CD4-positive, alpha-beta T cell (primary cell): Measurements from ENCODE around the gene DCST2. TPM values are rescaled to one million over a fixed set of nuclear protein-coding genes. Genes with fewer than 3 reads are reported as not detected.
A peak's percentile ranks its signal among the peaks of the same experiment; 100 is the strongest.

Source experiments
- ATAC-seq: fragments of 200-7000 bp; cut with Tn5 transposase; one replicate; pipeline ENCODE4 v1.10.0; 2022; ENCODE audit warnings: mild to moderate bottlenecking; ENCODE audit not compliant: poor library complexity
- CTCF ChIA-PET: fragments of 350-600 bp; sonication (Branson Sonifier 250); formaldehyde crosslinking; loops from one replicate; lab custom pipeline; 2021; ENCODE audit warnings: antibody characterized with exemption, inconsistent platforms; lab: Charles Lee
- POLR2A ChIA-PET: fragments of 350-600 bp; sonication (Branson Sonifier 250); formaldehyde crosslinking; loops from one replicate; lab custom pipeline; 2021; ENCODE audit warnings: antibody characterized with exemption, inconsistent platforms; lab: Charles Lee
- DNase-seq, 14 experiments: peaks; one replicate each; pipeline ENCODE4 v3.0.0-alpha.2; 2013 to 2020; ENCODE audit warnings: mixed read lengths in 2 of 14
- H3K27ac ChIP-seq, 2 donors: one replicate each; pipeline versions ENCODE4 v1.5.1 to v1.7.0; 2013; ENCODE audit warnings: low read length in 2 of 2, low read depth in 1 of 2, mild to moderate bottlenecking in 1 of 2
- H3K27me3 ChIP-seq, 2 experiments: 1 replicate in 1 of 2; 2 replicates in 1 of 2; pipeline versions ENCODE4 v1.6.1 to v1.7.0; 2013; ENCODE audit warnings: low read length in 2 of 2, control low read depth in 1 of 2, mild to moderate bottlenecking in 1 of 2, moderate library complexity in 1 of 2; ENCODE audit not compliant: insufficient read depth in 2 of 2, control insufficient read depth in 1 of 2
- H3K36me3 ChIP-seq: one replicate; pipeline ENCODE4 v1.6.1; 2013; ENCODE audit warnings: low read length, control low read depth; ENCODE audit not compliant: insufficient read depth
- H3K4me1 ChIP-seq: one replicate; pipeline ENCODE4 v1.6.1; 2013; ENCODE audit warnings: low read length, control low read depth; ENCODE audit not compliant: insufficient read depth
- H3K4me3 ChIP-seq: one replicate; pipeline ENCODE4 v1.5.1; 2013; ENCODE audit warnings: mild to moderate bottlenecking, low read length, moderate library complexity
- H3K9me3 ChIP-seq, 2 experiments: 1 replicate in 1 of 2; 2 replicates in 1 of 2; pipeline versions ENCODE4 v1.6.1 to v1.7.0; 2013; ENCODE audit warnings: low read length in 2 of 2, mild to moderate bottlenecking in 2 of 2, control low read depth in 1 of 2, moderate library complexity in 1 of 2; ENCODE audit not compliant: control insufficient read depth in 1 of 2, insufficient read depth in 1 of 2
- H3K27ac Mint-ChIP-seq: one replicate; pipeline ENCODE4 v1.8.0; 2020; ENCODE audit warnings: mixed read lengths
- H3K27me3 Mint-ChIP-seq: one replicate; pipeline ENCODE4 v1.8.0; 2021; ENCODE audit warnings: mixed read lengths
- H3K36me3 Mint-ChIP-seq: one replicate; pipeline ENCODE4 v1.8.0; 2021; ENCODE audit warnings: low read depth, mixed read lengths
- H3K4me1 Mint-ChIP-seq: one replicate; pipeline ENCODE4 v1.8.0; 2021; ENCODE audit warnings: low read depth, mixed read lengths
- H3K4me3 Mint-ChIP-seq: one replicate; pipeline ENCODE4 v1.8.0; 2020; ENCODE audit warnings: mild to moderate bottlenecking, mixed read lengths
- H3K9me3 Mint-ChIP-seq: one replicate; pipeline ENCODE4 v1.8.0; 2020; ENCODE audit warnings: mixed read lengths
- CTCF ChIP-seq: fragments of 200-600 bp; IDR thresholded peaks from one replicate; pipeline ENCODE4 v1.8.0; 2022; ENCODE audit warnings: antibody characterized with exemption, mild to moderate bottlenecking
- intact Hi-C, 2 experiments: fragments of 100-400 bp; cut with DNase I in 1 of 2; cut with micrococcal nuclease in 1 of 2; formaldehyde crosslinking; loops; one replicate each; pipeline versions ENCODE4 v1.15.1 to v1.9.0; 2023 to 2025; cut with DNase I, micrococcal nuclease
- total RNA-seq, 174 experiments: library from RNA in 2 of 174; stranded (reverse) in 2 of 174; gene quantifications; one replicate each; pipeline ENCODE4 v1.2.3 and lab custom pipeline; 2021 to 2026

The DCST2 gene
- total RNA-seq, 2 experiments from 2014 or later, result 1.4 to 2.2 TPM

GRCh38 chr1:155003766-155004351 lies 29.7 kb downstream of the DCST2 start:
- H3K36me3 Mint-ChIP-seq, result peaks cover 16% of the 10 kb centered on the region
- peaks cover 65% of the 10 kb centered on the region for H3K4me1 Mint-ChIP-seq
- intact Hi-C loops, result loop anchor here in 1 of 2 experiments (5.0 kb wide), 1 partner anchor 58 kb away; the partner anchor contains the start of gene EFNA4
- Histone ChIP-seq H3K9me3 (no peaks in the 10 kb centered on the region), H3K4me3 (peak overlapping the region; percentile 73), H3K27me3 (no peaks in the 10 kb centered on the region), H3K36me3 (peaks cover 3% of the 10 kb centered on the region), H3K4me1 (peaks cover 81% of the 10 kb centered on the region), H3K27ac (peak overlapping the region; percentile 77 to 80)
- CTCF ChIA-PET, result interaction anchor here (1.3 to 13.2 kb wide), 2 partner anchors 8 to 15 kb away, joined by 3 to 159 read pairs; no protein-coding TSS in a partner anchor
- POLR2A ChIA-PET, result interaction anchor here (0.9 to 10.2 kb wide), 4 partner anchors 9 to 68 kb away, joined by 4 to 189 read pairs (median 31); partner anchors contain the start of genes CKS1B, PBXIP1 and PMVK
- TF ChIP-seq CTCF, result no peak
- H3K27me3 Mint-ChIP-seq, result no peaks in the 10 kb centered on the region
- peak overlapping the region; percentile 99 for H3K4me3 Mint-ChIP-seq
- peak in 2 of 14 experiments; percentile 41 to 45 for DNase-seq
- peak overlapping the region; percentile 80 for H3K27ac Mint-ChIP-seq
- H3K9me3 Mint-ChIP-seq, result no peaks in the 10 kb centered on the region
- ATAC-seq, result no peak

GRCh38 chr1:155003227-155003765 lies 30.3 kb downstream of the DCST2 start:
- H3K27ac ChIP-seq, result peak overlapping the region; percentile 77 to 80
- H3K27me3 ChIP-seq, result no peaks in the 10 kb centered on the region
- Mint-ChIP-seq H3K27ac (peak overlapping the region; percentile 80), H3K9me3 (no peaks in the 10 kb centered on the region), H3K36me3 (peaks cover 15% of the 10 kb centered on the region), H3K4me1 (peaks cover 66% of the 10 kb centered on the region), H3K27me3 (no peaks in the 10 kb centered on the region), H3K4me3 (peak overlapping the region; percentile 99)
- no peaks in the 10 kb centered on the region for H3K9me3 ChIP-seq
- peaks cover 80% of the 10 kb centered on the region for H3K4me1 ChIP-seq
- intact Hi-C loops, result loop anchor here in 1 of 2 experiments (5.0 kb wide), 1 partner anchor 59 kb away; the partner anchor contains the start of gene EFNA4
- POLR2A ChIA-PET, result interaction anchor here (1.4 to 10.2 kb wide), 4 partner anchors 9 to 48 kb away, joined by 6 to 189 read pairs (median 31); partner anchors contain the start of genes CKS1B, PBXIP1 and PYGO2
- CTCF ChIA-PET, result interaction anchor here (1.3 to 13.2 kb wide), 2 partner anchors 9 to 15 kb away, joined by 3 to 159 read pairs; no protein-coding TSS in a partner anchor
- ATAC-seq (no peak), DNase-seq (peak in 3 of 14 experiments; percentile 40 to 55 (median 45))
- TF ChIP-seq CTCF, result no peak
- peaks cover 3% of the 10 kb centered on the region for H3K36me3 ChIP-seq
- H3K4me3 ChIP-seq, result peak overlapping the region; percentile 73

GRCh38 chr1:155002464-155003226 lies 30.9 kb downstream of the DCST2 start, which contains the start of gene ZBTB7B:
Gene ZBTB7B, plus strand, starts transcription at chr1:155002802. Its CDS starts 11,859 bp downstream, at chr1:155014661.
- Histone ChIP-seq H3K4me1 (peaks cover 80% of the 10 kb centered on the region), H3K27me3 (no peaks in the 10 kb centered on the region), H3K36me3 (peaks cover 3% of the 10 kb centered on the region), H3K9me3 (no peaks in the 10 kb centered on the region), H3K4me3 (peak within 1 kb of the TSS; percentile 73), H3K27ac (peak within 1 kb of the TSS; percentile 92 to 96)
- peaks cover 67% of the 10 kb centered on the region for H3K4me1 Mint-ChIP-seq
- no peak for DNase-seq
- ChIA-PET POLR2A (interaction anchor here (1.4 to 10.2 kb wide), 6 partner anchors 10 to 66 kb away, joined by 4 to 189 read pairs (median 22); partner anchors contain the start of genes CKS1B, PBXIP1, PMVK and PYGO2), CTCF (interaction anchor here (1.1 to 13.2 kb wide), 3 partner anchors 10 to 41 kb away, joined by 3 to 159 read pairs (median 4); partner anchors contain the start of gene PYGO2)
- intact Hi-C loops, result loop anchor here in 1 of 2 experiments (1.0 to 5.0 kb wide), 3 partner anchors 19 to 65 kb away; partner anchors contain the start of genes EFNA4 and FLAD1
- no peaks in the 10 kb centered on the region for H3K9me3 Mint-ChIP-seq
- H3K27me3 Mint-ChIP-seq, result no peaks in the 10 kb centered on the region
- H3K27ac Mint-ChIP-seq, result peak within 1 kb of the TSS; percentile 90
- H3K4me3 Mint-ChIP-seq, result peak within 1 kb of the TSS; percentile 99
- TF ChIP-seq CTCF, result no peak
- H3K36me3 Mint-ChIP-seq, result peaks cover 15% of the 10 kb centered on the region
- ATAC-seq, result no peak
